G401 (cell line): ENCODE results near the gene ILF3. TPM values are rescaled to one million over a fixed set of nuclear protein-coding genes. Genes with fewer than 3 reads are reported as not detected.
"Not testable (repeated sequence)": the region's sequence is repeated elsewhere in the genome, so short reads cannot be mapped to it uniquely, and the experiment has no call there.

Experiments used
- DNase-seq: peaks from one replicate; pipeline ENCODE4 v3.0.0-alpha.2; 2015; ENCODE audit warnings: low spot score
- in situ Hi-C: cut with HindIII; loops from 2 replicates; pipeline ENCODE4 v1.10.0; 2016; ENCODE audit warnings: low sequenced_read_pairs, mixed read lengths
- total RNA-seq: library from RNA; depleted of rRNA; stranded (reverse); fragments of >200 nt; shearing (Covaris generic); gene quantifications from 2 replicates; pipeline ENCODE4 v1.2.3, GENCODE V29; 2014

ILF3 gene
- total RNA-seq, 1 experiment from 2014 or later, result 464 TPM

GRCh38 chr19:10640361-10640760 lies 13.8 kb upstream of the ILF3 start:
- in situ Hi-C loops, result no loop called here

GRCh38 chr19:10641248-10641647 lies 12.9 kb upstream of the ILF3 start:
- no peak for DNase-seq
- in situ Hi-C loops, result no loop called here

More at GRCh38 chr19:10640361-10640760, 13.8 kb upstream of the ILF3 start:
- no peak for DNase-seq

DNA sequence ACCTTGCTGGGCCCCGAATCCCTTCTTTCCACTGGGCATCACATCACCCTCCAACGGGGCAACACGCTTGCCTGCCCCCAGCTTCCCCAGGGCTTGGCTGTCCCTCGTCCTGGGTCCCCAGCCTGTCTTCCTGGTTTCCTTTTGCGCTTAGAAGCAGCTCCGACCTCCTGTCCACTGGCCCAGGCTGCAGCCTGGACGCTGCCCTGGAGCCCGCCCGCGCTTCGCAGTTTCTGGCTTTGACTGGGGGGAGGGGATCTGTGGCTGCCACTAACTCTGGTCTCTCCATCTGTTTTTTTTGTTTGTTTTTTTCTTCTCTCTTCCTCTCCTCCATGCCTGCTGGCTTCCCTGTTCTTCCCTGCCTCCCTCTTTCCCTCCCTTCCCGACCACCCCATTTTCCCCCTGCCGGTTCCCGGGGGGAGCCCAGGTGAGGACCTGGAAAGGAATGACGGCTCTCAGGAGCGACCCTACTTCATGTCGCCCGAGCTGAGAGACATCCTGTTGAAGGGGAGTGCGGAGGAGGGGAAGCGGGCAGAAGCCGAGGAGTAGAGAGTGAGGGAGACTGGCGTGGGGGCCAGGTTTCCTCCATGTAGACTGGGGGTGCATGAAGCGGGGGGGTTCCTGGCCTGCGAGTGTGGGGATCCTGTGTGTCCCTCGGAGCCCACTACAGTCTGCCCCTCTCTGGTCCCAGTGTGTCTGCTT lies 11.5 kb upstream of the ILF3 start:
- no peak for DNase-seq
- in situ Hi-C loops, result no loop called here

- in situ Hi-C loops, result no loop called here
- no peak for DNase-seq
These were observed 10.8 kb upstream of the ILF3 start for GRCh38 chr19:10643172-10643967.

- no peak for DNase-seq
- in situ Hi-C loops, result no loop called here
These were observed 10.2 kb upstream of the ILF3 start for GRCh38 chr19:10643968-10644259.

DNA sequence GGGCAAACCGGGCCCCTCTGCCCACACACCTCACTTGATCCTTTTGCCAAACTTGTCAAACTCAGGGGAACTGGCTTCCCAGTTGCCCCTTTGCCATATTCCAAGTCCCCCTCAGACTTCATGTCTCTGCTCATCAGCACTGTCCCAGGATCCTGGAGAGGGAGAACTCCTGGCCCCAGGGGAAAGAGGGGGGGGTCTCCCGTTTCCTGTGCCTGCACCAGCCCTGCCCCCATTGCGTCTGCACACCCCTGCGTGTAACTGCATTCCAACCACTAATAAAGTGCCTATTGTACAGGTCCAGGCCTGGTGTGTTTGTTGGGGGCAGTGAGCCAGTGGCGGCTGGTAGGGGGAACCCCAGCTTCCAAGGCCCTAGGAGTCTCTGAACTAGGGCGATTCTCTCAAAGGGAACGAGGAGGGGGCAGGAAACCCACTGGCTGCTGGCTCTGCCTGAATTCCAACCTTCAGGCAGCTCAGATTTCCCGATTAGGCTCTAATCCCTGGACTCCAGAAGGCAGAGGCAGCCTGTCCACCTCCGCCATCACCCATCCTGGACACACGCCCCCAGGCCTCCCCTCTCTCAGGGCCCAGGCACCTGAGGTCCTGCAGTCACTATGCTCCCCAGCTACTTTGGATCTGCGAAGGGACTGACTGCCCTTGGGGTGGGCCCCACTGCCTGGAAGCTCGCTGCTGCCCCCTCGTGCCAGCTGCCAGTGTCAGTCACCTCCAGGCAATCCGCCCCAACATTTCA lies 9.7 kb upstream of the ILF3 start:
- peak; percentile 77 for DNase-seq
- in situ Hi-C loops, result no loop called here

GRCh38 chr19:10646456-10647159 lies 7.5 kb upstream of the ILF3 start:
- in situ Hi-C loops, result no loop called here
- no peak for DNase-seq

DNA sequence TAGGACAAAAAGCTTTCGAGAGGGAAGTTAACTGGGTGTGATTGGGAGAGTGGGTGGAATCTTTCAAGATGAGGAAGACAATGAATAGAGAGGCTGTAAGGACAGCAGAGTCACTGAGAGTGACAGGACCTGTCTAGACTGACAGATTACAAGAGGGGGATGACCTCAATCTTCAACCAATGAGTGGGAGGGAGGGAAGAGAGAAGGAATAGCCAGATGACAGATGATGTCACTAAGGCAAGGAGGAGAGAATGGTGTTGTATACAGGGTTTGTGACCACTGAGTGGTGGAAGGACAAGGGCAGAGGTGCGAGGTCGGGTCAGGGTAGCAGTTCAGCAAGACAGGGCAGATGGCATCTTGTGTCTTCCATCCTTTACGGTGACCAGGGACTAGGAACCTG lies 5.8 kb upstream of the ILF3 start:
- in situ Hi-C loops, result no loop called here

GRCh38 chr19:10651851-10652250 lies 2.3 kb upstream of the ILF3 start:
- in situ Hi-C loops, result no loop called here
- DNase-seq, result no peak

More for the DNA sequence above, 5.8 kb upstream of the ILF3 start:
- no peak for DNase-seq

- in situ Hi-C loops, result no loop called here
- no peak for DNase-seq
These were observed 739 bp upstream of the ILF3 start for GRCh38 chr19:10653482-10653731.

DNA sequence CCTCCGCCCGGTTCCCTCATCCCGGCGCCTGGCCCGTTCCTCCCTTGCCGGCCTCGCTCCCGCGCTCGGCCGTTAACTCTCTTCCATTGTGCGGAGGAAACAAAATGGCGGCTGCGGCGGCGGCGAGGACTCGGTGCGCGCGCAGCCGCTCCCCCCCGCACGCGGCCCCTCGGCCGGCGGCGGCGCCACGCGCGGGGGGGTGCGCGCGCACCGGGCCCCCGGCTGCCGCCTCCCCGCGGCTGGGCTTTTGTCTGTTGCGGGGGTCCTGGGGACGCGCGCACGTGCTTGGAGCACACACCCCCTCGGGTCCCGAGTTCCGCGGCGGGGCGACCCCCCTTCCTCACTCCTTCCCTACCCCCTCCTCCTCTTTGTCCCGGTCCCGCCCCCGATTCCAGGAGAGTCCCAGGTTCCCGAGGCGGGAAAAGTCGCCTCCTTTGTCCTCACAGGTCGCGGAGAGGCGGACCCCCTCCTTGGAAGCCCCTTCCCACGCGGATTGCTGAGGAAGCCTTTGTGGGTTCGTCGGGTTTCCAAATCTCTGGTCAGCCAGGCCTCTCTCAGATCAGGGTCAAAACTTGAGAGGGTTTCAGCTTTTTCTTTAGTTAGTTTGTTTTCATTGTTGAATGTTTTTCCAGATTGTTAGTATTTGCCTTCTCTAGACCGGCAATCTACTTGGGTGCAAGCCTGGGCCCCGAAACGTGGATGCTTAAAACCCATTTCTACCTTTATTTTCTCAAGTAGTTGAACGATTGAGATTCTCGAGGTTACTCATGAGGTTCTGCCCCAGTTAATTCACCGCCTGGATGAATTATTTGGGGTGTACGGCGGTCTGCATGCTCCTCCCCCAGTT lies 687 bp downstream of the ILF3 start:
- DNase-seq, result no peak
- in situ Hi-C loops, result no loop called here

GRCh38 chr19:10655457-10656312 lies 1.5 kb downstream of the ILF3 start:
- in situ Hi-C loops, result no loop called here
- DNase-seq, result no peak

DNA sequence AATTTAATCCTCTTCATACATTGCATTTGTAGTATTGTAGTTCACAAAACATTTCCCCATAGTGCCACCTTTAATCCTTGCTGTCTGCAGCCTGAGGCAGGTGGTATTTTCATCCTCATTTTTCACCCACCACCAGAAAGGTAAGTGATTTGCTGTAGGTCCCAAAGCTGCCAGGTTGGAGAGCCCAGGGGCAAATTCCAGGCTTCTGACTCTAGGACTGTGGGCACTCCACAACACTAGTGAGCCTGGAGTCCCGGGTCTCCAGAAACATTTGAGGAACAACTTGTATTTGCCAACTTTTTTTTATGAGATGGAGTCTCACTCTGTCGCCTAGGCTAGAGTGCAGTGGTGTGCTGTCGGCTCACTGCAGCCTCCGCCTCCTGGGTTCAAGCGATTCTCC lies 6.2 kb downstream of the ILF3 start:
- DNase-seq, result no peak
- in situ Hi-C loops, result no loop called here

DNA sequence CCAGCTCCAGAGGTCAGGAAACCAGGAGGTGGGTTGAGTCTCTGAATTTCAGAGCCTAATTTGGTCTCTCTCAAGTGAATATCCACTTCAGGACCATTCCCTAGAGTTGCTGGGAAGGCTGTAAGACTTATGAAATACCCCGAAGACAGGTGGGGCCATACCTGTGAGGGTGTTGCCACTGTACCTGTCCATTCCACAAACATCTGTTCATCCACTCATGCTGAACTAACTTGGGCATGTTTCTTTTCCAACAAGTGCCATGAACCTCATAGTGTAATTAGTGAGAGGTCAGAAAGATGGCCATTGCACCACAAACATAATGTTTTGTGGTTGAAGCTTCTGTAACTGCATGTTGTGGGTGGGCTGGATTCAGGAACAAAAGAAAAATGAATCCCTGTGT lies 7.8 kb downstream of the ILF3 start:
- in situ Hi-C loops, result no loop called here
- no peak for DNase-seq

DNA sequence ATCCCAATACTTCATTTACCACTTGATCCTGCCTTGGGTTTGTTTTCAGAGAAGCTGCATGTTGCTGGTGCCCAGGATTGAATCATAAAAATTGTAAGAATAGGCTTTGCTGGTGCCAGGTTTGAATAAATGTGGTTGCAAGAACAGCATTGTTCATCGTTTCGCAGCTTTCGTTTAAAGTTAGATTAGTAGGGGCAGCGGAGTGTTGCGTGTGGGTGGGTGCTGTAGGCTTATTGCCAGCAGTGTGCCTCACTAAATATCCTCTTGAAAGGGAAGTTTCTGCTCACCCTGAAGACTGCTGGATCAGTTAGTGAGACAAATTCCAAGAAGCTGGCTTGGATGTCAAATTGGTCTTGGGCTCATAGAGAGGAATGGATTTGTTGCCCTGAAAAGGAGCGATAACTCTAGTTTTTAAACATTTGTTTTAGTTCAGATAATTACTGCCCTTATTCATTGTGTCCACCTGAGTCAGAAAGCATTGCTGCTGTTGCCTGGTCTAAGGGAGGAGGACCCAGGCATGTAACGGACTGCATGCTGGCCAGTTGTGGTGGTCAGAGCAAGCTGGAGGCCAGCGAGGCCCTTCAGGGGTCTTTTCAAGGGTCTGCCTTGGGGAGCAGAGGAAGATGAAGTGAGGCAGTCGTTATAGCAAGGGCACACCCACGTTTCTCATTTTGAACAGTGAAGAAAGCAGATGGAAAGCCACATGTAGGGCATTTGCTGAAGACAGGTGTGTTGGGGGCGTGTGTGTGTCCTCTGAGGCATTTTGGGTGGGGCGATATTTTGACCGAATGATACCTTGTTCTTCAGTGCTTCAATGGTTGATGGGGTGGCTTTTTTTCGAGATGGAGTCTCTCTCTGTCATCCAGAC lies 8.5 kb downstream of the ILF3 start:
- in situ Hi-C loops, result no loop called here

DNA sequence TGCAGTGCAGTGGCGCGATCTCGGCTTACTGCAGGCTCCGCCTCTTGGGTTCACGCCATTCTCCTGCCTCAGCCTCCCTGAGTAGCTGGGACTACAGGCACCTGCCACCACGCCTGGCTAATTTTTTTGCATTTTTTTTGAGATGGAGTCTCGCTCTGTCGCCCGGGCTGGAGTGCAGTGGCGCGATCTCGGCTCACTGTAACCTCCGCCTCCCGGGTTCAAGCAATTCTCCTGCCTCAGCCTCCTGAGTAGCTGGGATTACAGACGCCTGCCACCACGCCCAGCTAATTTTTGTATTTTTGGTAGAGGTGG lies 9.1 kb downstream of the ILF3 start:
- in situ Hi-C loops, DNase-seq: not testable (repeated sequence)

More for the DNA sequence above, 8.5 kb downstream of the ILF3 start:
- DNase-seq, result no peak

DNA sequence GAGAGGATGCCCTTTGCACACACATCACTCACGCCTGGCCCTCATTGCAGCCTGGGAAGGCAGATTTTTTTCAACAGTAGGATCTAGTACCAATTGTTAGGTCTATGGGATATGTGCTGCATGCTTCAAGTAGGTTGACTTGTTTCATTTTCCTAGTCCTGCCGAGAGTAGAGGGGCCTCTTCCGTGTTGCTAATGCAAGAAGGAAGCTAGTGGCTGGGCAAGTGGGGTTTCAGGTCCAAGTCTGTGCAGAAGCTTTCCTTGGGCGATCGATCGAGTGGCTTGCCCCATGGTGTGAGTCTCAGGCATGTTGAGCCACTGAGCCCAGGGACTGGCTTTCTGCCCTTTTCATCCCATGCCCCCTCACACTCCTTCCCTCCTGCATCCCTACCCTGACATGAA lies 13.7 kb downstream of the ILF3 start:
- no peak for DNase-seq
- in situ Hi-C loops, result no loop called here
